Mammary epithelial cell (primary cell): ENCODE measurements around the gene GAPDH.

ENCODE experiments used
- EZH2 ChIP-seq: IDR thresholded peaks from 2 replicates; pipeline ENCODE4 v1.6.1; 2012; ENCODE audit warnings: low read length, inconsistent platforms, borderline replicate concordance
- TF ChIP-seq, protein P1 (sequence below), 2 donors: IDR thresholded peaks in 1 of 2; conservative IDR thresholded peaks in 1 of 2; 2 replicates each; pipeline ENCODE4 v1.5.1; 2011 to 2012; ENCODE audit warnings: inconsistent platforms in 2 of 2, low read length in 2 of 2, mild to moderate bottlenecking in 2 of 2, control low read depth in 1 of 2, low read depth in 1 of 2; ENCODE audit not compliant: insufficient read depth in 1 of 2; ENCODE audit errors: extremely low read depth in 1 of 2

DNA sequence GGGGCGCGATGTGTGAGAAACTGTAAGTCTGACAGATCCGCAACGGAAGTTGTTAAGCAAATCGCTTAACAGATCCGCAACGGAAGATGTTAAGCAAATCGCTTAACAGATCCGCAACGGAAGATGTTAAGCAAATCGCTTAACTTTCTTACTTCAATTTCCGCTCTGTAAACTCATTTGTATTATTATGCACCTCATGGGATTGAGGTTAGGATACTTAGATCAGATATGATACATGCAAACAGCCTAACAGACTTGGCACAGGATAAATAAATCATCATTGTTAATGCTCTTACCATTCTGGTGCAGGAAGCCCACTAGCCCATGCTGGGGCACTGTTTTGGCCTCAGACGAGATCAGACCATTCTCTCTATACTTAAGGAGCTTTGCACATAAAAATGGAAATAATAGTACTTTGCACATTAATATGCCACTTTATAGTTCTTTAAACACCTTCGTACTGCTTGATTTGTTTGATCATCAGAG, 40.0 kb upstream of the GAPDH start:
- TF ChIP-seq, protein P1, sequence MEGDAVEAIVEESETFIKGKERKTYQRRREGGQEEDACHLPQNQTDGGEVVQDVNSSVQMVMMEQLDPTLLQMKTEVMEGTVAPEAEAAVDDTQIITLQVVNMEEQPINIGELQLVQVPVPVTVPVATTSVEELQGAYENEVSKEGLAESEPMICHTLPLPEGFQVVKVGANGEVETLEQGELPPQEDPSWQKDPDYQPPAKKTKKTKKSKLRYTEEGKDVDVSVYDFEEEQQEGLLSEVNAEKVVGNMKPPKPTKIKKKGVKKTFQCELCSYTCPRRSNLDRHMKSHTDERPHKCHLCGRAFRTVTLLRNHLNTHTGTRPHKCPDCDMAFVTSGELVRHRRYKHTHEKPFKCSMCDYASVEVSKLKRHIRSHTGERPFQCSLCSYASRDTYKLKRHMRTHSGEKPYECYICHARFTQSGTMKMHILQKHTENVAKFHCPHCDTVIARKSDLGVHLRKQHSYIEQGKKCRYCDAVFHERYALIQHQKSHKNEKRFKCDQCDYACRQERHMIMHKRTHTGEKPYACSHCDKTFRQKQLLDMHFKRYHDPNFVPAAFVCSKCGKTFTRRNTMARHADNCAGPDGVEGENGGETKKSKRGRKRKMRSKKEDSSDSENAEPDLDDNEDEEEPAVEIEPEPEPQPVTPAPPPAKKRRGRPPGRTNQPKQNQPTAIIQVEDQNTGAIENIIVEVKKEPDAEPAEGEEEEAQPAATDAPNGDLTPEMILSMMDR (conservative IDR thresholded peaks at IDR 0.05 in 1 of 2, IDR thresholded peaks at IDR 0.05 in 1 of 2; ENCODE audit: extremely low read depth in 1 of 2, insufficient read depth in 1 of 2, low read depth in 1 of 2, low read length in 2 of 2), result peak in 1 of 2 donors; percentile 14
- no peak for TF ChIP-seq EZH2
